ENCODE measurements around the gene CEP152. TPM values are rescaled to one million over a fixed set of nuclear protein-coding genes. Genes with fewer than 3 reads are reported as not detected.
"Not testable (repeated sequence)": the region's sequence is repeated elsewhere in the genome, so short reads cannot be mapped to it uniquely, and the experiment has no call there.

Gene CEP152, protein sequence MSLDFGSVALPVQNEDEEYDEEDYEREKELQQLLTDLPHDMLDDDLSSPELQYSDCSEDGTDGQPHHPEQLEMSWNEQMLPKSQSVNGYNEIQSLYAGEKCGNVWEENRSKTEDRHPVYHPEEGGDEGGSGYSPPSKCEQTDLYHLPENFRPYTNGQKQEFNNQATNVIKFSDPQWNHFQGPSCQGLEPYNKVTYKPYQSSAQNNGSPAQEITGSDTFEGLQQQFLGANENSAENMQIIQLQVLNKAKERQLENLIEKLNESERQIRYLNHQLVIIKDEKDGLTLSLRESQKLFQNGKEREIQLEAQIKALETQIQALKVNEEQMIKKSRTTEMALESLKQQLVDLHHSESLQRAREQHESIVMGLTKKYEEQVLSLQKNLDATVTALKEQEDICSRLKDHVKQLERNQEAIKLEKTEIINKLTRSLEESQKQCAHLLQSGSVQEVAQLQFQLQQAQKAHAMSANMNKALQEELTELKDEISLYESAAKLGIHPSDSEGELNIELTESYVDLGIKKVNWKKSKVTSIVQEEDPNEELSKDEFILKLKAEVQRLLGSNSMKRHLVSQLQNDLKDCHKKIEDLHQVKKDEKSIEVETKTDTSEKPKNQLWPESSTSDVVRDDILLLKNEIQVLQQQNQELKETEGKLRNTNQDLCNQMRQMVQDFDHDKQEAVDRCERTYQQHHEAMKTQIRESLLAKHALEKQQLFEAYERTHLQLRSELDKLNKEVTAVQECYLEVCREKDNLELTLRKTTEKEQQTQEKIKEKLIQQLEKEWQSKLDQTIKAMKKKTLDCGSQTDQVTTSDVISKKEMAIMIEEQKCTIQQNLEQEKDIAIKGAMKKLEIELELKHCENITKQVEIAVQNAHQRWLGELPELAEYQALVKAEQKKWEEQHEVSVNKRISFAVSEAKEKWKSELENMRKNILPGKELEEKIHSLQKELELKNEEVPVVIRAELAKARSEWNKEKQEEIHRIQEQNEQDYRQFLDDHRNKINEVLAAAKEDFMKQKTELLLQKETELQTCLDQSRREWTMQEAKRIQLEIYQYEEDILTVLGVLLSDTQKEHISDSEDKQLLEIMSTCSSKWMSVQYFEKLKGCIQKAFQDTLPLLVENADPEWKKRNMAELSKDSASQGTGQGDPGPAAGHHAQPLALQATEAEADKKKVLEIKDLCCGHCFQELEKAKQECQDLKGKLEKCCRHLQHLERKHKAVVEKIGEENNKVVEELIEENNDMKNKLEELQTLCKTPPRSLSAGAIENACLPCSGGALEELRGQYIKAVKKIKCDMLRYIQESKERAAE (N-terminal part only)
- 11.1 and 15.2 TPM in 2 replicates for total RNA-seq (2014; rRNA removed; shearing (Covaris generic))

- peak; percentile 100 for DNase-seq (ENCODE audit: low spot score)
Observed at GRCh38 chr15:48810414-48811324, at the start of gene CEP152. Gene CEP152, minus strand, starts transcription at chr15:48811069. Its CDS starts 5,420 bp downstream, at chr15:48805649.

DNA sequence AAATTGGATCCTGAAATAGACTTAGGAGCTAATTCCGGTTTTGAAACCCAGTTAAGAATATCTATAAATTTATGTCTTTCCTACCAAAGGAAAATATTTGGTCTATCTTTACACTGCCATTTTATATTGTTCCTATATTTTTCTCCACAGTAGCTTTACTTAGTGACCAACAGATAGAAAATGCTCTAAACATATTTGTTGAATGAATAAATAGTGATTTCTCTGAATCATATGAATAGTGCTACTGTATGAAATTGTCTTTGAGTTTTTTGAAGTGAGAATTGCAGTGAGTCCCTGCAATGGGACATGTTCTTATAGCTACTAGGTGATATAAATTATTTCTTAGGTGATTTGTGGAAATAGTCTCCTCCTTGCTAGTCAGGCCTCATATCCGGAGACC, 48.6 kb upstream of the CEP152 start:
- no peak for DNase-seq (ENCODE audit: low spot score)

GRCh38 chr15:48858401-48858800, 47.5 kb upstream of the CEP152 start:
- DNase-seq (ENCODE audit: low spot score): no peak

- no peak for DNase-seq (ENCODE audit: low spot score)
Observed at GRCh38 chr15:48856942-48857341, 46.1 kb upstream of the CEP152 start.

DNA sequence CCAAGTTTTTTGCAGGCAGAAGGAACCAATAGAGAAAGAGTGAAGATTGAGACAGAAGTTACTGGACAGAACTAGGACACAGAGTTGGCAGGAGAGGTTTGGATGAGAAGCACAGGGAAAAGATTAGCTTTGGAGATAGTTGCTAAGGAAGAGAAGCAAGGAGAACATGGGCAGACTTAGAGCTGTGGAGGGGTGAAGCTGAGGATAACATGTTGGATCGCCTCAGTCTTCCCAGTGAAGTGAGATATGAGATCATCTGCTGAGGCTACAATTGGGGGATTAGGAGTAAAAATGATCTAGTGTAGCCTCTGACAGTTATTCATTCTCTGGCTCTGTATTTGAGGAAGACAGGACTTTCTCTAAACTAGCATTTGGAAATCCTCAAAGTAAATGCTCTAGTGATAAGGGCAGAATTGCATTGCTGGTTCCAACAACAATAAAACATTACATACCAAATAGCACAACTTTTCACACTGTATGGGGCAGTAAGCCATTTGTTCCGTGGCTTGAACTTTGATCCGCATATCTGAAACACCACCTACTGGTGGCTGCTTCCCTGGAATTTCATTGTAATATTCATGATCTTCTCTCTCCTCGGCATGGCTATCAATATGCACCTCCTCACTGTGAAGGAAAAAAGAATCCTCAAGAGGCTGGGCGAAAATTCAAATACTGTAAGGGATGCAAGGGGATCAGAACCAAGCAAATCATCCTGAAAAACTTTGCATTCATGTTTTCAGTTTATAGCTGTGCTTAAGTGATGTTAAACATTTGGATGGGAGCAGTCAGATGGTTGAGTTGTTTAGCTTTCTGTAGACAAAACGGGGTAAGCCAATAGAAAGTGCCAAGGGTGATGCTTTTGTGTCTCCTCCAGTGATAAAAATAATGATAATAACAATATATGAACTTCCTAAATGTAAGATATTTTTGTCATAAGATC, 44.9 kb upstream of the CEP152 start:
- peak; percentile 63 for DNase-seq (ENCODE audit: low spot score)

GRCh38 chr15:48854434-48854833, 43.6 kb upstream of the CEP152 start:
- DNase-seq (ENCODE audit: low spot score): not testable (repeated sequence)

DNA sequence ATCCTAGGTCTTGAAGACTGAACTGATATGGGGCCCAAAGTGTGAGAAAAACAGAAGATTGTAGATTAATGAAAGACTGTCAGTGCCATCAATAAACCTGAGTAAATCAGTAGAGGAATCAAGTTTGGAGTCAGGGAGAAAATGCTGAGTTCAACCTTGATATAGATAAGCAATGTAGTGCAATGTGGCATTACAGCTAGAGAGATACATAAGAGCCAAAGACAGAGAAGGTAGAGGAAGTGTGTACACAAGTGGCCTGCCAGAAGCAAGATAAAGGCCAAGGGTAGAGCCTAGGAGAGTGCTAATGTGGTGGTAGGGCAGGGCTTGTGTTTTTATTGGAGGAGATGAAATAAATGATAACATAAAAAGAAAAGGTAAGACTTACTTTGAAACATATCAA, 41.1 kb upstream of the CEP152 start:
- DNase-seq (ENCODE audit: low spot score): no peak

GRCh38 chr15:48850648-48851047, 39.8 kb upstream of the CEP152 start:
- DNase-seq (ENCODE audit: low spot score): no peak

- no peak for DNase-seq (ENCODE audit: low spot score)
Observed at GRCh38 chr15:48845123-48845522, 34.3 kb upstream of the CEP152 start.

DNA sequence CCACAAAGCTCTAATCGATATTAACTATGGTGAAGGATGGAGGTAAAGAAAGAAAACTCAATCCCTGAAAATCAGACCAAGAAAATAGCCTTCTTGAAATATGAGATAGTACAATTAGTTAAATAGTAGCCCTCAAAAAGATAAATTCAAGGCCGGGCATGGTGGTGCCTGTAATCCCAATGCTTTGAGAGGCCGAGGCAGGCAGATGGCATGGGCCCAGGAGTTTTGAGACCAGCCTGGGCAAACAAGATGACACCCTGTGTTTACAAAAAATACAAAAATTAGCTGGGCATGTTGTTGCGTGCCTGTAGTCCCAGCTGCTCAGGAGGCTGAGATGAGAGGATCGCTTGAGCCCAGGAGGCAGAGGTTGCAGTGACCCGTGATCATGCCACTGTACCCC, 31.6 kb upstream of the CEP152 start:
- no peak for DNase-seq (ENCODE audit: low spot score)

DNA sequence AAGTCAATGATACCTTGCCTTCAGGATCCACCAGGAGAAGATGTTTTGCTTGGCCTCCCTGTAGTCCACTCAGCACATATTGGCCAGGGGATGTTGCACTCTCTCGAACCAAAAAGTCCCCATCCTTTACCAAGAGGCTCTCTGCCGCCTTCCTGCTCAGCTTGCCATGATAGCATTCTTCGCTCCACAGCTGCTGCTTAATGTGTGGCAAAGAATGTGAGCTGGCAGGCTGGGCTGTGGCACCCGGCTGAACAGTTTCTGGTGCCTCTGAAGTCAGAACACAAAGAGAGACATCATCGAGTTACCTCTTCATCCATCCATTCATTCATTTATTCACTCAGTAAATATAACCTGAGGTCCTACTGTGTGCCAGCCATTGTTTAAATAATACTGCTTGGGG, 23.9 kb upstream of the CEP152 start:
- DNase-seq (ENCODE audit: low spot score): no peak

DNA sequence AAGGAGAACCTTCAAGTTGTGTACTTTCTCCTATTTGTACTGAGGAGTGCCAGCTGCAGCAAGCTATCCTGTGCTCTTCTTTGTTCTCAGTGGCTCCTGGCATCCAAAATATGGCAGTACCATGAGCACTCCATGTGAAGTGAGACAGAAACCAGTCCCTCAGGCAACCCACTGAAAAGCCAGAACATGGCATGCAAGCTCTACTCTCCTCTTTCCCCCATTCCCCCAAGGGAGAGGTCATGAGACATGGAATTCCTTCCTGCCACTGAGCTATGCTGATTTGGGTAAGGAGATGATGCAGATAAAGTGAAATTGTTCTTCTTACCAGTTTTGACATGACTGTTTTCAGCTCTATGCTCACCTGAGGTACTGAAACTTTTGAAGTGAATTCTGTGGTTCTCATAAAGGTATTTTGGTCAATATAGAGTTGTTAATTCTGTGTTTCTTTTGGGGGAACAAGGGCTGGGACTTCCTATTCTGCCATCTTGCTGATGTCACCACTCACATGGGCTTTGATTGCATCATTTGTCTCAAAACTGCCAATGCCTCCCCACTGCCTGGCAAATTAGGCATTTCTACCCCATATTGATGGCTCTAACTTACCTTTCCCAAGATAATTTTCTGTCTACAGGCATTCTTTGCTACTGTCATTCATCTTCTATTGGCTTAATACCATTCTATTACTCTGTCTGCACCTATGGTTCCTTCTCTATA, 22.8 kb upstream of the CEP152 start:
- DNase-seq (ENCODE audit: low spot score): no peak

DNA sequence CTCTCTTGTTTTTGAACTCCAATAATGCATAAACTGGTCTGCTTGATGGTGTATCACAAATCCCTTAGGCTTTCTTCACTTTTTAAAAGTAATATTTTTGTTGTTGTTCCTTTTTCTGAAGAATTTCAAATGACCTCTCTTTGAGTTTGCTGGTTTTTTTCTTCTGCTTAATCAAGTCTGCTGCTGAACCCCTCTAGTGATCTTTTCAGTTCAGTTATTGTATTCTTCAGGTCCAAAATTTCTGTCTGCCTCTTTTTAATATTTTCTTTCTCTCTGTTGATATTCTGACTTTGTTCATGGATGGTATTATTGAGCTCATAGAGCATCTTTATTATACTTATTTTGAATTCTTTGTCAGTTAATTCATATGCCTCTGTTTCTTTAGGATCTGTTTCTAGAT, 21.8 kb upstream of the CEP152 start:
- DNase-seq (ENCODE audit: low spot score): no peak

DNA sequence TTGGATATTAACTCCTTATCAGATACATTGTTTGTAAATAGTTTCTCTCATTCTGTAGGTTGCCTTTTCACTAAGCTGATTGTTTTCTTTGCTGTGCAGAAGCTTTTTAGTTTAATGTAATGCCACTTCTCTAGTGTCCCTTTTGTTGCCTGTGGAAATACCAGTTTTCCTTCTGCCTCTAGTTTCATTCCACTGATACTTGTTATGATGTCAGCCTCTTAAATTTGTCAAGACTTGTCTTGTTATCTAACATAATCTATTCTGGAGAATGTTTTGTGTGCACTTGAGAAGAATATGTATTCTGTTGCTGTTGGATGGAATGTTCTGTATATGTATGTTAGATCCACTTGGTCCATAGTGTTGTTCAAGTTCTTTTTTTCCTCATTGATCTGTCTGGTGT, 18.0 kb upstream of the CEP152 start:
- DNase-seq (ENCODE audit: low spot score): no peak

- no peak for DNase-seq (ENCODE audit: low spot score)
Observed at GRCh38 chr15:48828471-48828870, 17.6 kb upstream of the CEP152 start.

DNA sequence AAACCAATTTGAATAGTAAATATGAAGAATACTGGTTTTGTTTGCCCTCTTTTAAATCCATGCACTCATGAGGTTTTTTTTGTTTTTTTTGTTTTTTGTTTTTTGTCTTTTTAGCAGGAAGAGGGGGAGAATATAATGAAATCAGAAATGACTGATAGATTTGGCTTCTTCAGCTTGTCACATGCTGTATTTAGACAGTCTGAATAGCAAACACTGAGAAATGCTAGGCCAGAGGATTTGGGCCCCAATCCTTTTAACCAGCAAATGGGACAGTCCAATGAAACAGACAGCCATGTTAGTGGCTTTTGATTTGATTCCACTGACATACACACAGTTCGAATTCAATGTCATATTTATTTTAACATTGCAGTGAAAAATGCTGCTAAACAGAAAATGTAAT, 14.2 kb upstream of the CEP152 start:
- no peak for DNase-seq (ENCODE audit: low spot score)

- no peak for DNase-seq (ENCODE audit: low spot score)
Observed at GRCh38 chr15:48823706-48824105, 12.8 kb upstream of the CEP152 start.

DNA sequence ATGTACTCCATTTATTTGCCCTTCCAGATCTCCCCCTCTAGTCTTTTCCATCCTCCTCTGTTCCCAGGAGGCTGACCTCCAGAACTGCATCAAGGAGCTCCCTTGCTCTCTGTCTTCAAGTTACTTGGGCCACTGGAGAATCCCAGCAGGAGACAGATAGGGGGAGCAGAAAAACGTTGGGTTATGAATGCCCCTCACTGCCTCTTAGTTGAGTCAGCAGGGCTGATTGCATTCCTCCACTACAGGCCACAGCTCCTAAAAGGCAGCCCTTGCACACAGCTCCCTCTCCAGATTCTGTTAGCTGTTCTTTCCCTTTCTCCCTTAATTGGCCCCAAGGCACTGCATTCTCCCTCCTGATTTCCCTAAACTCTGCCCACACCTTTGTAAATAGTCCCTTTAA, 12.4 kb upstream of the CEP152 start:
- DNase-seq (ENCODE audit: low spot score): no peak

DNA sequence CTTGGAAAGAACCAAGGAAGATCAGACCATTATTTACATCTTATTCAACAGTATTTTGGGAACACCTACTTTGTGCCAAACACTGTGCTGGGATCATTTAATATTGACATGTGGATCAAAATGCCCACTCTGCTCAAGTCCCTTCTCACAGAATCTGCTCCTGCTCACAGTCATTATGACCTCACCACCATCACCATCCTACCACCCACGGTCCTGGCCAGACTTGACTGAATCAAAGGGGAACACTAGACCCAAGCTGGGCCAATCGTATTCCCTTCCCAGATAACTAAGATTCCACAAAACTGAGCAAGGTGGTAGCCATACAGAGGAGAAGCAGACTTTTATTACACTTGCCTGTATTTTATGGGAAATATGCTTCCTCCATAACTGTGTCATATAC, 3.4 kb upstream of the CEP152 start:
- DNase-seq (ENCODE audit: low spot score): no peak

All from HT-29 (cell line).